Progenitor cell of endocrine pancreas (in vitro differentiated cells): ENCODE results near the gene RANBP9. TPM values are rescaled to one million over a fixed set of nuclear protein-coding genes. Genes with fewer than 3 reads are reported as not detected.

Experiments used
- DNase-seq: peaks from one replicate; pipeline ENCODE4 v3.0.0; 2021; ENCODE audit warnings: low spot score; ENCODE audit not compliant: unreplicated experiment
- H3K27ac Mint-ChIP-seq: 2 replicates; pipeline ENCODE4 v1.8.0; 2021; ENCODE audit warnings: mild to moderate bottlenecking, moderate library complexity, mixed read lengths
- H3K27me3 Mint-ChIP-seq: 2 replicates; pipeline ENCODE4 v1.8.0; 2021; ENCODE audit warnings: mixed read lengths
- H3K36me3 Mint-ChIP-seq: 2 replicates; pipeline ENCODE4 v1.8.0; 2022; ENCODE audit warnings: mixed read lengths; ENCODE audit not compliant: insufficient read depth
- H3K4me1 Mint-ChIP-seq: 2 replicates; pipeline ENCODE4 v1.8.0; 2021; ENCODE audit warnings: low read depth, mixed read lengths
- H3K4me3 Mint-ChIP-seq: 2 replicates; pipeline ENCODE4 v1.8.0; 2021; ENCODE audit warnings: low read depth, mild to moderate bottlenecking, moderate library complexity, mixed read lengths
- H3K9me3 Mint-ChIP-seq: 2 replicates; pipeline ENCODE4 v1.8.0; 2021; ENCODE audit warnings: low read depth, mixed read lengths
- CTCF ChIP-seq: fragments of 200-600 bp; sonication (generic); IDR thresholded peaks from one replicate; pipeline ENCODE4 v1.5.0; 2021; ENCODE audit warnings: antibody characterized with exemption, mild to moderate bottlenecking; ENCODE audit not compliant: unreplicated experiment
- total RNA-seq: library from RNA; stranded (reverse); gene quantifications from 2 replicates; pipeline ENCODE4 v1.2.1, GENCODE V29; 2021

The RANBP9 gene
- total RNA-seq, 1 donor from 2014 or later, result 58.4 TPM

GRCh38 chr6:13605634-13606033, 106.0 kb downstream of the RANBP9 start:
- TF ChIP-seq CTCF, result no peak
- Mint-ChIP-seq H3K9me3 (peaks cover 3% of the 10 kb centered on the region), H3K27ac (peak overlapping the region; percentile 86), H3K4me3 (no peak overlapping the region), H3K36me3 (peaks cover 21% of the 10 kb centered on the region), H3K4me1 (peaks cover 27% of the 10 kb centered on the region), H3K27me3 (no peaks in the 10 kb centered on the region)
- no peak for DNase-seq

GRCh38 chr6:13604546-13605416, 106.9 kb downstream of the RANBP9 start:
- Mint-ChIP-seq H3K27me3 (no peaks in the 10 kb centered on the region), H3K9me3 (peaks cover 3% of the 10 kb centered on the region), H3K36me3 (peaks cover 23% of the 10 kb centered on the region), H3K4me1 (peaks cover 27% of the 10 kb centered on the region), H3K27ac (peak overlapping the region; percentile 86), H3K4me3 (no peak overlapping the region)
- no peak for TF ChIP-seq CTCF
- DNase-seq, result no peak

GRCh38 chr6:13604135-13604534, 107.5 kb downstream of the RANBP9 start:
- no peak for DNase-seq
- H3K4me3 Mint-ChIP-seq, result no peak overlapping the region
- no peaks in the 10 kb centered on the region for H3K27me3 Mint-ChIP-seq
- TF ChIP-seq CTCF, result no peak
- H3K36me3 Mint-ChIP-seq, result peaks cover 28% of the 10 kb centered on the region
- H3K9me3 Mint-ChIP-seq, result peaks cover 3% of the 10 kb centered on the region
- H3K4me1 Mint-ChIP-seq, result peaks cover 27% of the 10 kb centered on the region
- peak overlapping the region; percentile 33 for H3K27ac Mint-ChIP-seq

- H3K9me3 Mint-ChIP-seq, result peaks cover 3% of the 10 kb centered on the region
- H3K27ac Mint-ChIP-seq, result no peak overlapping the region
- peaks cover 12% of the 10 kb centered on the region for H3K4me1 Mint-ChIP-seq
- no peak overlapping the region for H3K4me3 Mint-ChIP-seq
- H3K36me3 Mint-ChIP-seq, result peaks cover 35% of the 10 kb centered on the region
- no peak for TF ChIP-seq CTCF
- no peak for DNase-seq
- H3K27me3 Mint-ChIP-seq, result no peaks in the 10 kb centered on the region
Measured at GRCh38 chr6:13600036-13600435, 111.6 kb downstream of the RANBP9 start.

- peaks cover 28% of the 10 kb centered on the region for H3K36me3 Mint-ChIP-seq
- no peak overlapping the region for H3K4me3 Mint-ChIP-seq
- H3K27me3 Mint-ChIP-seq, result no peaks in the 10 kb centered on the region
- no peaks in the 10 kb centered on the region for H3K4me1 Mint-ChIP-seq
- no peak for DNase-seq
- TF ChIP-seq CTCF, result no peak
- H3K9me3 Mint-ChIP-seq, result no peaks in the 10 kb centered on the region
- no peak overlapping the region for H3K27ac Mint-ChIP-seq
Measured at GRCh38 chr6:13597073-13597472, 114.6 kb downstream of the RANBP9 start.
